H1 (cell line): ENCODE results near the gene GPSM1.
A peak's percentile ranks its signal among the peaks of the same experiment; 100 is the strongest.

Source experiments
- CHD2 ChIP-seq: IDR thresholded peaks from 2 replicates; pipeline ENCODE4 v1.6.1; 2012; ENCODE audit warnings: low read length, improper control_type of control experiment
- EP300 ChIP-seq, 2 experiments: IDR thresholded peaks; 1 replicate in 1 of 2; 2 replicates in 1 of 2; pipeline ENCODE4 v1.6.1; 2011 to 2012; ENCODE audit warnings: low read depth in 2 of 2, low read length in 2 of 2, mild to moderate bottlenecking in 2 of 2, borderline replicate concordance in 1 of 2, inconsistent platforms in 1 of 2, moderate library complexity in 1 of 2
- EZH2 ChIP-seq: fragments of 200-600 bp; sonication (generic); IDR thresholded peaks from 2 replicates; pipeline ENCODE4 v1.7.1; 2012; ENCODE audit warnings: low read depth, mild to moderate bottlenecking, moderate library complexity, low read length, inconsistent platforms; ENCODE audit not compliant: severe bottlenecking
- KDM1A ChIP-seq: fragments of 200-600, 300-600 bp; sonication (generic); IDR thresholded peaks from 2 replicates; pipeline ENCODE4 v1.7.1; 2016; ENCODE audit warnings: mild to moderate bottlenecking, low read length, borderline replicate concordance
- POLR2A ChIP-seq, 2 experiments: IDR thresholded peaks; 1 replicate in 1 of 2; 2 replicates in 1 of 2; pipeline ENCODE4 v1.6.1; 2011; ENCODE audit warnings: low read depth in 2 of 2, low read length in 2 of 2, mild to moderate bottlenecking in 2 of 2; ENCODE audit errors: control extremely low read depth in 1 of 2
- POLR2AphosphoS5 ChIP-seq: IDR thresholded peaks from 2 replicates; pipeline ENCODE4 v1.6.1; 2011; ENCODE audit warnings: low read depth, low read length
- RAD21 ChIP-seq, 2 experiments: IDR thresholded peaks in 1 of 2; conservative IDR thresholded peaks in 1 of 2; 2 replicates each; pipeline ENCODE4 v1.6.1; 2011; ENCODE audit warnings: low read depth in 2 of 2, low read length in 2 of 2, improper control_type of control experiment in 1 of 2, inconsistent platforms in 1 of 2, mild to moderate bottlenecking in 1 of 2, moderate library complexity in 1 of 2
- RFX5 ChIP-seq: IDR thresholded peaks from 2 replicates; pipeline ENCODE4 v1.6.1; 2011; ENCODE audit warnings: low read depth, low read length, improper control_type of control experiment, borderline replicate concordance
- SP1 ChIP-seq: IDR thresholded peaks from 2 replicates; pipeline ENCODE4 v1.6.1; 2011; ENCODE audit warnings: low read depth, low read length
- USF2 ChIP-seq: IDR thresholded peaks from 2 replicates; pipeline ENCODE4 v1.6.1; 2011; ENCODE audit warnings: low read length, improper control_type of control experiment
- YY1 ChIP-seq: IDR thresholded peaks from 2 replicates; pipeline ENCODE4 v1.6.1; 2011; ENCODE audit warnings: low read depth, mild to moderate bottlenecking, low read length
- TF ChIP-seq, protein P1 (sequence below), 3 experiments: IDR thresholded peaks; 1 replicate in 2 of 3; 2 replicates in 1 of 3; pipeline versions ENCODE4 v1.5.1 to v1.6.1; 2011; ENCODE audit warnings: low read length in 3 of 3, mild to moderate bottlenecking in 3 of 3, inconsistent platforms in 2 of 3, low read depth in 1 of 3, moderate library complexity in 1 of 3; ENCODE audit not compliant: insufficient read depth in 1 of 3; ENCODE audit errors: control extremely low read depth in 1 of 3
- TF ChIP-seq, protein P2 (sequence below): IDR thresholded peaks from 2 replicates; pipeline ENCODE4 v1.6.1; 2012; ENCODE audit warnings: inconsistent platforms

DNA sequence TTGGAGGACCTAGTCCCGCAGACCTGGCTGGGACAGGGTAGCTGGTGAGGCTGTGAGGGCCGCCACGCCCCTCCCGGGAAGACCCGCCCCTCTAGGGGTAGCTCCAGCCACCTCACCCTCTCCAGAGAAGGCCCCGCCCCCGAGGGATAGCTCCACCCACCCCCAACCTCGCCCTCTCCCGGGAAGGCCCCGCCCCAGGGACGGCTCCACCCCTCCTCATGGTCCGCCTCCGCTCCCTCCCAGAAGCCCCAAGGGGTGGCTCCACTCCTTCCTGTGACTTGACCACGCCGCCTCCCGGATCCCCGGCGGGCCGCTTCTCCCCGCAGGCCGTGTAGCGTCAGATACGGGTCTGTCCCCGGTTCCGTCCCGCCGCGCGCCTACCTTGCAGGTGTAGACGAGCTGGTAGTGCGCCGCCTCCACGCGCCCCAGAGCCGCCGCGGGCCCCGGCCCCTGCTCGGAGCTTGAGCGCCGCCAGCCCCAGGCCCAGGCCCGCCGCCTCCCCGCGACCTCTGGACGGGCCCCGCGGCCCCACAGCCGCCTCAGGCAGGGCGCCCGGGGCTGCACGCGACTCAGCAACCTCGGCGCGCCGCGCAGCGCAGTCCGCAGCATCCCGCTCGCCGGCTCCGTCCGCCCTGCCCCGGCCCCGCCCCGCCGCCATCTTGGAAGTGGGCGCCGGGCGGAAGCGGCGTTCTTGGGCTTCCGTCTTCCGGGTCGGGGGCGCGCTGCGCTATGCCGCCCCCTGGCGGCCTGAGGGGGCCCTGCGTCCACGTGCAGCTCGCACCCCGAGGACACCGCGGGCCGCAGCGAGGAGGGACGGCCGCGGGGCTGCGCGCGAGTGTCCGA lies 36.0 kb downstream of the GPSM1 start, which contains the start of gene DNLZ:
- TF ChIP-seq RFX5 (no peak), EP300 (IDR thresholded peaks at IDR 0.05; ENCODE audit: borderline replicate concordance in 1 of 2, low read depth in 2 of 2, low read length in 2 of 2) (peak in 1 of 2 experiments; percentile 58; a peak in 1 of 3 replicates), CHD2 (no peak), YY1 (peak; percentile 99), EZH2 (no peak), SP1 (peak; percentile 54; the same call in 1 of the 2 replicates), POLR2A (IDR thresholded peaks at IDR 0.05; ENCODE audit: control extremely low read depth in 1 of 2, low read depth in 2 of 2, low read length in 2 of 2) (peak in 1 of 2 experiments; percentile 79; a peak in 2 of 3 replicates), RAD21 (IDR thresholded peaks at IDR 0.05 in 1 of 2, conservative IDR thresholded peaks at IDR 0.05 in 1 of 2; ENCODE audit: low read depth in 2 of 2, low read length in 2 of 2) (peak; percentile 45 to 68), POLR2AphosphoS5 (peak; percentile 76), USF2 (peak; percentile 35; the same call in 1 of the 2 replicates), KDM1A (no peak)
- TF ChIP-seq, protein P1, sequence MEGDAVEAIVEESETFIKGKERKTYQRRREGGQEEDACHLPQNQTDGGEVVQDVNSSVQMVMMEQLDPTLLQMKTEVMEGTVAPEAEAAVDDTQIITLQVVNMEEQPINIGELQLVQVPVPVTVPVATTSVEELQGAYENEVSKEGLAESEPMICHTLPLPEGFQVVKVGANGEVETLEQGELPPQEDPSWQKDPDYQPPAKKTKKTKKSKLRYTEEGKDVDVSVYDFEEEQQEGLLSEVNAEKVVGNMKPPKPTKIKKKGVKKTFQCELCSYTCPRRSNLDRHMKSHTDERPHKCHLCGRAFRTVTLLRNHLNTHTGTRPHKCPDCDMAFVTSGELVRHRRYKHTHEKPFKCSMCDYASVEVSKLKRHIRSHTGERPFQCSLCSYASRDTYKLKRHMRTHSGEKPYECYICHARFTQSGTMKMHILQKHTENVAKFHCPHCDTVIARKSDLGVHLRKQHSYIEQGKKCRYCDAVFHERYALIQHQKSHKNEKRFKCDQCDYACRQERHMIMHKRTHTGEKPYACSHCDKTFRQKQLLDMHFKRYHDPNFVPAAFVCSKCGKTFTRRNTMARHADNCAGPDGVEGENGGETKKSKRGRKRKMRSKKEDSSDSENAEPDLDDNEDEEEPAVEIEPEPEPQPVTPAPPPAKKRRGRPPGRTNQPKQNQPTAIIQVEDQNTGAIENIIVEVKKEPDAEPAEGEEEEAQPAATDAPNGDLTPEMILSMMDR (IDR thresholded peaks at IDR 0.05; ENCODE audit: control extremely low read depth in 1 of 3, insufficient read depth in 1 of 3, low read depth in 1 of 3, low read length in 3 of 3), result peak in 2 of 3 experiments; percentile 87 to 95; a peak in 3 of 4 replicates
- TF ChIP-seq, protein P2, sequence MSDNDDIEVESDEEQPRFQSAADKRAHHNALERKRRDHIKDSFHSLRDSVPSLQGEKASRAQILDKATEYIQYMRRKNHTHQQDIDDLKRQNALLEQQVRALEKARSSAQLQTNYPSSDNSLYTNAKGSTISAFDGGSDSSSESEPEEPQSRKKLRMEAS, result peak; percentile 100
